Calu3 (cell line): ENCODE data around the gene BEAN1. TPM values are rescaled to one million over a fixed set of nuclear protein-coding genes. Genes with fewer than 3 reads are reported as not detected.

Experiments used
- BruUV-seq: library from RNA; stranded (reverse); fragments of 400-500 nt; replicated peaks from 2 replicates; lab custom pipeline; 2021; lab: Mats Ljungman, UMichigan
- CTCF ChIA-PET: fragments of 300-600 bp; sonication (Branson Sonifier 250); formaldehyde crosslinking; loops from one replicate; lab custom pipeline; 2022; ENCODE audit warnings: antibody characterized with exemption; lab: Charles Lee
- DNase-seq: peaks from one replicate; pipeline ENCODE4 v3.0.0; 2022
- H3K27ac Mint-ChIP-seq: one replicate; pipeline ENCODE4 v1.8.0; 2022; ENCODE audit warnings: mixed read lengths; ENCODE audit not compliant: unreplicated experiment
- H3K27me3 Mint-ChIP-seq: one replicate; pipeline ENCODE4 v1.8.0; 2022; ENCODE audit warnings: mixed read lengths; ENCODE audit not compliant: unreplicated experiment
- H3K36me3 Mint-ChIP-seq: one replicate; pipeline ENCODE4 v1.8.0; 2022; ENCODE audit warnings: mild to moderate bottlenecking, moderate library complexity, mixed read lengths; ENCODE audit not compliant: insufficient read depth, unreplicated experiment
- H3K4me1 Mint-ChIP-seq: one replicate; pipeline ENCODE4 v1.8.0; 2022; ENCODE audit warnings: mild to moderate bottlenecking, low read depth, mixed read lengths; ENCODE audit not compliant: unreplicated experiment
- H3K4me3 Mint-ChIP-seq: one replicate; pipeline ENCODE4 v1.8.0; 2022; ENCODE audit warnings: mild to moderate bottlenecking, low read depth, moderate library complexity, mixed read lengths; ENCODE audit not compliant: unreplicated experiment
- H3K9me3 Mint-ChIP-seq: one replicate; pipeline ENCODE4 v1.8.0; 2022; ENCODE audit warnings: low read depth, mixed read lengths; ENCODE audit not compliant: unreplicated experiment
- CTCF ChIP-seq: fragments of 200-600 bp; IDR thresholded peaks from one replicate; pipeline ENCODE4 v1.8.0; 2022; ENCODE audit warnings: antibody characterized with exemption; ENCODE audit not compliant: unreplicated experiment
- intact Hi-C: fragments of 100-400 bp; cut with micrococcal nuclease; formaldehyde crosslinking; loops from one replicate; pipeline ENCODE4 v1.10.0; 2022; ENCODE audit not compliant: unreplicated experiment
- total RNA-seq: library from RNA; stranded (reverse); gene quantifications from 2 replicates; pipeline ENCODE4 v1.2.3, GENCODE V29; 2022

Gene BEAN1
- total RNA-seq, 1 experiment from 2014 or later: 3.1 TPM

- intact Hi-C loops: no loop called here
- no peak for TF ChIP-seq CTCF
- peaks cover 37% of the 10 kb centered on the region for H3K27me3 Mint-ChIP-seq
- no peak overlapping the region for H3K4me3 Mint-ChIP-seq
- no peak overlapping the region for H3K27ac Mint-ChIP-seq
- no peaks in the 10 kb centered on the region for H3K36me3 Mint-ChIP-seq
- CTCF ChIA-PET: interaction anchor here (0.6 kb wide), 1 partner anchor 332 kb away, joined by 5 read pairs; no protein-coding TSS in a partner anchor
- no peak for DNase-seq
- no TSS peak for BruUV-seq
- H3K9me3 Mint-ChIP-seq: peaks cover 2% of the 10 kb centered on the region
- H3K4me1 Mint-ChIP-seq: peaks cover 13% of the 10 kb centered on the region
These were observed 39.2 kb upstream of the BEAN1 start for GRCh38 chr16:66387817-66388332.

GRCh38 chr16:66388350-66389139 is 38.5 kb upstream of the BEAN1 start:
- TF ChIP-seq CTCF: no peak
- H3K4me3 Mint-ChIP-seq: no peak overlapping the region
- H3K27me3 Mint-ChIP-seq: peaks cover 37% of the 10 kb centered on the region
- CTCF ChIA-PET: no interaction called here
- H3K4me1 Mint-ChIP-seq: peaks cover 6% of the 10 kb centered on the region
- intact Hi-C loops: no loop called here
- H3K9me3 Mint-ChIP-seq: peaks cover 2% of the 10 kb centered on the region
- no TSS peak for BruUV-seq
- H3K27ac Mint-ChIP-seq: no peak overlapping the region
- DNase-seq: no peak
- no peaks in the 10 kb centered on the region for H3K36me3 Mint-ChIP-seq

DNA sequence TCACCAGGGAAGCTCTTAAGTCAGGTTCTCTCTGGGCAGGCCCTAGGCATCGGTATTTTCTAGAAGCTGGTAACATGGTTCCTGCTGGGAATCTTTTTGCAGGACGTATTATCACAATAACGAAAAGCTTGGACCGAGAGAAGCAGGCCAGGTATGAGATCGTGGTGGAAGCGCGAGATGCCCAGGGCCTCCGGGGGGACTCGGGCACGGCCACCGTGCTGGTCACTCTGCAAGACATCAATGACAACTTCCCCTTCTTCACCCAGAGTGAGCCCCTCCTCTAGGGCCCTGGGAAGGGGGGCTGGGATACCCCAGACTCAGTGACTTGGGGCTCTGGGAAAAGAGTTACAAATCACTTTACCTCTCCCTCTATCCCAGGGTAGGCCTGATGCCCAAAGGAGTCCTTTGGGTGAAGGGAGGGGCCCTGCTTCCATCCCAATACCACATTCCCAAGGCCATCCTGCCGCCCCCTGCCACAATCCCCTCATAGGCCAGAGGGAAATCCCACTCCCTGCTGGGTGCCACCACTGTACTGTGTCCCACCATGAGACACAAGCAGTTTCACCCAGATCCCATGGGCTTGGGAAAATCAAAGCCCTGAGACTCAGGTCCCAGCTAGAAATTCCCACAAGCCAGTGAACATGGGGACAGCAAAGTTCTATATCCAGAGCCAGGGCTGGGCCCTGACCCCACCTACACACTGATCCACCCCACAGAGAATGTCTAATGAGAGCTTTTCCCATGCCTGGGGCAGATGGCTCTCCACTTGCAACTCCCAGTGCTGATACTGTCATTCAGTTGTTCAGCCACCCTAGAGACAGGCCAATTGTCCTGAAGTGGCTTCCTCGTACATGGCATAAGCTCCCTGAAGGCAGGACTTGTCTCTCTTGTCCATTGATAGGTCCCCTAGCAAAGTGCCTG is 37.6 kb upstream of the BEAN1 start:
- no peak for TF ChIP-seq CTCF
- CTCF ChIA-PET: interaction anchor here (1.1 kb wide), 1 partner anchor 47 kb away, joined by 4 read pairs; no protein-coding TSS in a partner anchor
- H3K4me1 Mint-ChIP-seq: no peaks in the 10 kb centered on the region
- H3K9me3 Mint-ChIP-seq: peaks cover 2% of the 10 kb centered on the region
- no peak overlapping the region for H3K4me3 Mint-ChIP-seq
- intact Hi-C loops: no loop called here
- no peaks in the 10 kb centered on the region for H3K36me3 Mint-ChIP-seq
- no peak for DNase-seq
- H3K27me3 Mint-ChIP-seq: peaks cover 37% of the 10 kb centered on the region
- no peak overlapping the region for H3K27ac Mint-ChIP-seq
- BruUV-seq: no TSS peak

GRCh38 chr16:66390346-66391108 is 36.6 kb upstream of the BEAN1 start:
- no peak overlapping the region for H3K27ac Mint-ChIP-seq
- DNase-seq: no peak
- CTCF ChIA-PET: interaction anchor here (1.1 kb wide), 1 partner anchor 48 kb away, joined by 4 read pairs; no protein-coding TSS in a partner anchor
- intact Hi-C loops: no loop called here
- TF ChIP-seq CTCF: no peak
- no peaks in the 10 kb centered on the region for H3K9me3 Mint-ChIP-seq
- no peak overlapping the region for H3K4me3 Mint-ChIP-seq
- no TSS peak for BruUV-seq
- H3K36me3 Mint-ChIP-seq: no peaks in the 10 kb centered on the region
- H3K27me3 Mint-ChIP-seq: peaks cover 42% of the 10 kb centered on the region
- no peaks in the 10 kb centered on the region for H3K4me1 Mint-ChIP-seq
